HG03520 (cell line): ENCODE measurements around the gene IREB2.
"Not testable (repeated sequence)": the region's sequence is repeated elsewhere in the genome, so short reads cannot be mapped to it uniquely, and the experiment has no call there.

Source experiments
- ATAC-seq: cut with Tn5 transposase; IDR thresholded peaks from one replicate; pipeline ENCODE4 v1.9.1; 2021; ENCODE audit warnings: mild to moderate bottlenecking, moderate library complexity; ENCODE audit not compliant: unreplicated experiment

The IREB2 gene

GRCh38 chr15:78431955-78432354, 6.1 kb upstream of the IREB2 start:
- ATAC-seq: no peak

DNA sequence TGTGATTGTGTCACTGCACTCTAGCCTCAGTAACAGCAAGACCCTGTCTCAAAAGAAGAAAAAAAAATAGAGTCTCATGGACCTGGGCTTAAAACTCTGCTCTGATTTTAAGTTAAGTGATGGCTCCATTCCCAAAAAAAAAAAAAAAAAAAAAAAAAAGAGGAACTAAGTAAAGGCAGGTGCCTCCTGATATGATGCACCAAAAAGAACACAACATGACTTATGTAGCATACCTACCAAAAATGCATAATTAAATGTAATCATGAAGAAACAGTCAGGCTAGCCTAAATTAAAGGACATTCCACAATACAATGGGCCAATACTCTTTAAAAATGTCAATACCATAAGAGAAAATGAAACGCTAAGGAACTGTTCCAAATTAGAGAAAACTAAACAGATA, 5.4 kb upstream of the IREB2 start:
- no peak for ATAC-seq

- ATAC-seq: no peak
Observed at GRCh38 chr15:78434134-78434533, 3.9 kb upstream of the IREB2 start.

DNA sequence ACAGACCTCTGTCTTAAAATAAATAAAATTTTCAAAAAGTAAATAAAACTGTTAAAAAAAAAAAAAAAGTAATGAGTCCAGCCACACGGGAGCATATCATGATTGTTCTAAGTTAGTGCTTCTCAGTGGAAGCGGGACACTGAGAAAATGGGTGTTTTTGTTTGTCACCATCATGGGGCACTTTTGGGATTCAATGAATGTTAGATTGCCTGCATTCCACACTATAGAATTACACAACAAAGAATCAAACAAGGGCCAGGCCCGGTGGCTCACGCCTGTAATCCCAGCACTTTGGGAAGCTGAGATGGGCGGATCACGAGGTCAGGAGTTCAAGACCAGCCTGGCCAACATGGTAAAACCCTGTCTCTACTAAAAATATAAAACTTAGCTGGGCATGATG, 3.3 kb upstream of the IREB2 start:
- not testable (repeated sequence) for ATAC-seq

- ATAC-seq: no peak
Observed at GRCh38 chr15:78437107-78437761, 782 bp upstream of the IREB2 start.

DNA sequence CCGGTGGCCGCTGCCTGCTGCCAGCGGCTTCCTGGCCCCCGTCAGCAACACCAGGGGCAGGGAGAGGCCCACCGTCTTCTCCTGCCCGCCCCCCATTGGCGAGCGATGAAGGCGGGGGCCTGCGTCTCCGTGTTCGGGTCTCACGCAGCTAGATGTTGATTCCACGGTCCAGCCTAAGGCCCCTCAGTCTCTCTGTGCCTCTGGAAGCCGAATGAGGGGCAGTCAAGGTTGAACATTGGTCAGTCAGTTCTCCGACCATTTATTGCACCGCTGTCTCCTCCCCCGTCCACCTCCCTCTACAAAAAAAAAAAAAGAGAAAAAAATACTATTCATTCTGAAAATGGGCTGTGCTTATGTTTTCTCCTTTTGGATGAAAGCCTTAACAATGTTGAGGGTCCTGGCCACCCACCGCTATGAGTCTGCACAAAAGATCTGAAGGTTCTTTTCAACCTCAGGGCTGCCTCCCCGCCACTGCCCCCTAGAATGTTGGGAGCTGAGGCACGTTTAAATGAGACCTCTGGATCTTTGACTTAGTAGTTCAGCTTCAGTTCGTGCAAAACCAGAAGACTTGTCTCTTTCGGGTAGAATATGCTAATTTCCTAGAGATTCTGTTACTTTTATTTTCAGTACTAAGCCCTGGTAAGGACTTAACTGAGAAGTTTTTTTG, 736 bp downstream of the IREB2 start:
- ATAC-seq: no peak

GRCh38 chr15:78440375-78441373, 2.7 kb downstream of the IREB2 start:
- ATAC-seq: no peak

GRCh38 chr15:78444255-78444654, 6.2 kb downstream of the IREB2 start:
- no peak for ATAC-seq

GRCh38 chr15:78445875-78446274, 7.9 kb downstream of the IREB2 start:
- no peak for ATAC-seq

- no peak for ATAC-seq
Observed at GRCh38 chr15:78446551-78446950, 8.5 kb downstream of the IREB2 start.

DNA sequence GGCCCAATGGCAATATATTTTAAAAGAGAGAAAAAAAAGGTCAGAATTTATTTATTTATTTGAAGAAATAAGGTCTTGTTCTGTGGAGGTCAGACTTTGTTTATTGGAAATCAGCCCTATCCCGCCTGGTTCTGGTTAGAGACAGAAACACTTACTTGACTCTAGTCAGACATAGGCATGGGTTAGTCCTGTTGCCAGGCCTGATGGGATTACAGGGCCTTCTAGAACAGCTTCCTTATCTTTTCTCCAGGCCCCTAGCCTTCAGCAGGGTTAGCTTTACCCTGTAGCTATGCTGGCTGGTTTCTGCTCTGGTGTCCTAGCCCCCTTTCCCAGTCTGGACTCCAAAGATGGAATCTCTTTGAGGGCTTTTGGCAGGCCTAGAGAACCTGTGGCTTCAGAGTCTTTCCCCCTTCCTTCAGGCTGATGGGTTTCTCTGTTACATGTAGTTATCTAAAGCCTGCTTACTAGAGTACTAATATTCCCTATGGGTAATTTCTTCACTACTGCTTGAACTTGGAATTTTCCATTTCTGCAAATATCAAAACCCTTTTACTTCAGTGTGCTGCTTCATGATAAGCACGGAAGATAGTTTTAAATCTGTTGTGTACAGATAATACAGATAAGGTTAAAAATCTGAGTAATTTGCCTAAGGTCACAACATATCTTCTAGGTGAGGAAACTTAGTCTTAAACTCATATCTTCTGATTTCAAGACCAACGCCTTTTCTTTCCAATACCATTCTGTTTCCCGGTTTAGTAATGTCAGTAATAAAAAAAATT, 10.6 kb downstream of the IREB2 start:
- ATAC-seq: no peak

DNA sequence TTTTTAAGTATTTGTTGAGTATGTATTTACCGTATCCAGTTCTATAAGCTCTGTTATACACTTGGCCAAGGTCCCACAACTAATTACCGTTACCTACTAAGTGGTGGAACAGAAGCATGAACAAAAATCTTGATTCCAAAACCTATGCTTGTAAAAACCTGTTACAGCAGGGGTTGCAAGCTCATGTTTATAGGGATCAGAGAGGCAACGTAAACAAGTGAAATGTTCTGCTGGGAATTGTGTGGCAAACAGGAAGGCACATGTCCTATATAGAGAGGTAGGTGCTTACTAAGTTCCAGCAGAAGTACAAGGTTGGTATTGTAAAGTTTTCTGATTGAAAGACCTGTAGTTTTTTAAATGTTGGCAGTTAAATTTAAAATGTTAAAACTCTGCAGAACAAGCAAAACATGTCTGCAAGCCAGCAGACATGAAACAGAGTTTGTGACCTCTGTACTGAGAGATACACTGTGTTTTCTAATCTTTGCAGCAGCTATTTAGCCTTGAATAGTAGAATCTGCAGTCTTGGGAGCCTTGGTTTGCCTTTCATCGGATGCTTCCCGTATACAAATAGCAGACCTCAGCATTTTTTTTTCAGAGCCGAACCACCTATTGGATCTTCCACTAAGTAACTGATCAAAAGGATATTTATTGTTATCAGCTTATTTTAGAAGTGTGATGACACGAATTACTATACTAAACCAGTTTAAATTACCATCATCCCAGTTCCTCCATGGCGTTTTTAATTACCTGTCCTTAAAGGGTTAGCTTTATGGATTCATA, 11.4 kb downstream of the IREB2 start:
- no peak for ATAC-seq

GRCh38 chr15:78450285-78450858, 12.4 kb downstream of the IREB2 start:
- no peak for ATAC-seq

- ATAC-seq: no peak
Observed at GRCh38 chr15:78452485-78452884, 14.5 kb downstream of the IREB2 start.

- ATAC-seq: no peak
Observed at GRCh38 chr15:78453447-78453846, 15.4 kb downstream of the IREB2 start.

DNA sequence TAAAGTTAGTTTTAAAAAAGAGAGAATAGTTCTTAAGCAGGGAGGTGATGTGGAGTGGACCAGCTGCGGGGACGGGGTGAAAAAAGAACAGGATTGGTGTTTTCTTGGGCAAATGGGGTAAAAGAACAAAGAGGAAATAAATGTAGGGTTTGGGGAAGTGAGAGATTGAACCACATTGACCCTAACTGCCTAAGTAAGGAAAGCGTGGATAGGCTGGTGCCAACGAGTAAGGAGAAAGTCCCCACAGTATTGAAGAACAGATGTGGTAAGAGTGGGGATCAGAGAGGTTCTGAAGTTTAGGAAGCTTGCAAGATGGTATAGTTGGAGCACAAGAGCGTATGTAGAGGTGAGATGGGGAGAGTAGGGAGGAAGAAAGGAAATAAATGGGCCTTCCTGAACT, 17.0 kb downstream of the IREB2 start:
- no peak for ATAC-seq

- no peak for ATAC-seq
Observed at GRCh38 chr15:78455749-78456148, 17.7 kb downstream of the IREB2 start.

DNA sequence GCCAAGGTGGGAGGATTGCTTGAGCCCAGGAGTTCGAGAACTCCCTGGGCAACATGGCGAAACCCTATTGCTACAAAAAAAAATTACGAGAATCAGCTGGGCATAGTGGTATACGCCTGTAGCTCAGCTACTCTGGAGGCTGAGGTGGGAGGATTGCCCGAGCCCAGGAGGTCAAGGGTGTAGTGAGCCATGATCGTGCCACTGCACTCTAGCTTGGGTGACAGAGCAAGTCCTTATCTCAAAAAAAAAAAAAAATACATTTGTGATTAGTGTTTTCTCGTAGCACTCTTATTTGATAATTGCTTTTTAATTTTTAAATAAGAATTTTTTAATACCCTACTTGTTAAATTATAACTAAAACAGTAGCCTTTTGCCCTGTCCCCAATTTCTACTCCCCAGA, 18.4 kb downstream of the IREB2 start:
- no peak for ATAC-seq

- no peak for ATAC-seq
Observed at GRCh38 chr15:78457101-78457500, 19.1 kb downstream of the IREB2 start.

GRCh38 chr15:78460737-78461136, 22.7 kb downstream of the IREB2 start:
- no peak for ATAC-seq
